Astrocyte of the cerebellum (primary cell): Measurements from ENCODE around the gene GRB10.

Experiments used
- DNase-seq: peaks from one replicate; pipeline ENCODE4 v3.0.0-alpha.2; 2011; ENCODE audit warnings: low read depth
- H3K4me3 ChIP-seq: 2 replicates; pipeline ENCODE4 v1.5.1; 2011; ENCODE audit warnings: mild to moderate bottlenecking, low read depth, low read length, moderate library complexity
- in situ Hi-C: cut with HindIII; loops from 2 replicates; pipeline ENCODE4 v1.10.0; 2017; ENCODE audit warnings: low sequenced_read_pairs
- TF ChIP-seq, protein P1 (sequence below): IDR thresholded peaks from 2 replicates; pipeline ENCODE4 v1.5.1; 2012; ENCODE audit warnings: low read length, low read depth, moderate library complexity, mild to moderate bottlenecking; ENCODE audit errors: missing control alignments

Gene GRB10

DNA sequence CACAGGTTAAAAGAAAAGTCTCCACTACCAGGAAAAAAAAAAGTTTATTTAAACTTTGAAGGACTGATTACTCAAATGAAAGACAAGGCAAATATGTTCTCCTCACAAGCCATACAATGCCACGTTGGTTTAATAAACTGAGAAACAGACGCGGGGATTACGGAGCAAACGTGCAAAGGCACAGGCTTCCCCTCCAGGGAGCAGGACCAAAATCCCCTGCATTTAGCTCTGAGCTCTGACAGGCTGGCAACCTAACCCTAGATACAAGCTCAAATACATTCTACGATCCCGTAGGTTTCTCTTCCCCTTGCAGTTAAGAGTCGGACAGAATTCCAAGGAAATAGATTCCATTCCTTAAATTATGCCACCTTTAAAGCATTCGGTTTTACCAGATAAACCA lies 7.7 kb upstream of the GRB10 start:
- TF ChIP-seq, protein P1, sequence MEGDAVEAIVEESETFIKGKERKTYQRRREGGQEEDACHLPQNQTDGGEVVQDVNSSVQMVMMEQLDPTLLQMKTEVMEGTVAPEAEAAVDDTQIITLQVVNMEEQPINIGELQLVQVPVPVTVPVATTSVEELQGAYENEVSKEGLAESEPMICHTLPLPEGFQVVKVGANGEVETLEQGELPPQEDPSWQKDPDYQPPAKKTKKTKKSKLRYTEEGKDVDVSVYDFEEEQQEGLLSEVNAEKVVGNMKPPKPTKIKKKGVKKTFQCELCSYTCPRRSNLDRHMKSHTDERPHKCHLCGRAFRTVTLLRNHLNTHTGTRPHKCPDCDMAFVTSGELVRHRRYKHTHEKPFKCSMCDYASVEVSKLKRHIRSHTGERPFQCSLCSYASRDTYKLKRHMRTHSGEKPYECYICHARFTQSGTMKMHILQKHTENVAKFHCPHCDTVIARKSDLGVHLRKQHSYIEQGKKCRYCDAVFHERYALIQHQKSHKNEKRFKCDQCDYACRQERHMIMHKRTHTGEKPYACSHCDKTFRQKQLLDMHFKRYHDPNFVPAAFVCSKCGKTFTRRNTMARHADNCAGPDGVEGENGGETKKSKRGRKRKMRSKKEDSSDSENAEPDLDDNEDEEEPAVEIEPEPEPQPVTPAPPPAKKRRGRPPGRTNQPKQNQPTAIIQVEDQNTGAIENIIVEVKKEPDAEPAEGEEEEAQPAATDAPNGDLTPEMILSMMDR, result no peak
- in situ Hi-C loops, result no loop called here
- DNase-seq, result no peak
- peak overlapping the region; percentile 57 for H3K4me3 ChIP-seq

DNA sequence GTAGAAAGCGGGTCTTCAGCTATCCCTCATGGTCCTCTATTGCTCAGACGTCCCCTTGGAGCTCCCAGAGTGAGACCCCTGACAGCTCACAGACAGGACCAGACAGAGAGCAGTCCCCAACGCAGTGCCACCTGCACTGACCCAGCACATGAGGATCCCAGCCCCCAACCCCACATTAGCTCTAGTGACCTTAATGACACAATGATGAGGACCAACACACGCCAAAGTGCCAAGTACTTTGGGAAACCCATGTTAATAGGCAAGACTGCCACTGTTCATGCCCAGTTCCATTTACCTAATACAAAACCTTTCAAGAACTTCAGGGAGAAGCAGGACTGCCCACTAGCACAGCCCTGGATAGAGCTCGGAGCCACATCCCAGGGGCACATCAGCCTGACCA lies 5.7 kb upstream of the GRB10 start:
- no peak for DNase-seq
- in situ Hi-C loops, result no loop called here
- TF ChIP-seq, protein P1, result no peak
- H3K4me3 ChIP-seq, result no peak overlapping the region

DNA sequence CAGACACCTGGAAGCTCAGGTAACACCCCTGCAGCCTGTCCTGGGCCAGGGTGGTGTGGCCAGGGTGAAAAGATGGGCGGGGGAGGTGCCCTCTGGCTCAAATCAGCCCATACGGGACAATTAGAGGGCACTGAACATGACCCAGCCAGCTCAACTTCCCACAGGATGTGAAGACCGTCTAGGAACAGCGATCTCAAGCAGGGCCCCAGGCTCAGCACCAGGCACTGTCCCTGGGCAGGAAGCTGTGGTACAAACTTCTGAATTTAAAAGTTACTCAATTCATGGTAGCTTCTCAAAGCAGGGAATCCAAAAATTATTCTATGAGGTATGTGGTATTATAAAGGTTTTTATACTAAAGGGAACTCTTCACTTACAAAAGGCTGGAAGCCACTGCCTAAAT lies 5.1 kb upstream of the GRB10 start:
- in situ Hi-C loops, result no loop called here
- no peak overlapping the region for H3K4me3 ChIP-seq
- TF ChIP-seq, protein P1, result no peak
- DNase-seq, result no peak

DNA sequence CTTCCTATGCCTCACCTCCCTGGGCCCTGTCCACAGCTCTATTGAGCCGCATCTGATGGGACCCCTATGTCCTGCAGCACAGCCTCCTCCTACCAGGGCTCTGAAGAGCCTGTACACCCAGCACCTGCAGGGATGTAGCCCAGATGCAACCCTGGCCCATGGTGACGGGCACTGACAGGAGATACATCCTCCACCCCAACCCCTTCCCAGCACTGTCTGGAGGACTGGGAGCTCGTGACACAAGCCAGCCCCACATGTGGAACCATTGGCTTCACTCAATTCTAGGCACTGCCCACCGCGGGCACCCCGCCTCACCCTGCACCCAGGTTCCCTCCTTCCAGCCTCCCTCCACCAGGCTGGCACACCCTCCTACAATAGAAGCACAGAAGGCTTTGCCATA lies 2.6 kb upstream of the GRB10 start:
- H3K4me3 ChIP-seq, result no peak overlapping the region
- TF ChIP-seq, protein P1, result no peak
- no peak for DNase-seq
- in situ Hi-C loops, result no loop called here

DNA sequence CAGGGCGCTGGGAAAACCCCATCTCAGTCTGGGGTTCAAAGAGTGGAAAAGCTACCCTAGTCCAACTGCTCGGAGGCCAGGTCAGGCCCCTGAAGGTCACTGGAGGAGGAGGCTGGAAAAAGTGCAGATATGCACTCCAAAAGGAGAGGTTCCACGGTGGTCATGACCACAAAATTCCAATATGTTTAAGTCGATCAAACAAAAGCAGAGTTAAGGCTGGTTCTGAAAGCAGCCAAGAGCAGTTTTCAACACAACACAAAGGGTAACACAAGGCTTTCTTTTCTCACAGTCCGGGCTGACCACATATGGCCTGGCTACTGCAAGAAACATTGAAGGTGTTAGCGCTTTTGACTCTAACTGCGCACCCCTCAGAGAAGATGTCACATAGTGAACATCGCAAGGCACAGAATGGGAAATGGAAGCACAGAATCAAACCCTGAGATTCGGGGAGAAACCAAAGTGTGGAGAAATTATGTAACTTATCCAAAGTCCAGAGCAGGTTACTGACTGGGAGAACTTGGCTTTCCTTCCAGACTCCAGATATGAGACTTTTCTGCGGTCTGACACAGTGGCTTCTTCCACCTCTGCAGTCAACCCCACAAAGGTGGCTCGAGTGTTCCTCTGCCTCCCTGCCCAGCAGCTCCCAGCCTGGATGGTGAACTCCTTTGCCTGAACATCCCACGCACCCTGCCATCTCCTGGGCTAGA lies 1.3 kb upstream of the GRB10 start:
- DNase-seq, result peak; percentile 49
- TF ChIP-seq, protein P1, result no peak
- no peak overlapping the region for H3K4me3 ChIP-seq
- in situ Hi-C loops, result no loop called here

DNA sequence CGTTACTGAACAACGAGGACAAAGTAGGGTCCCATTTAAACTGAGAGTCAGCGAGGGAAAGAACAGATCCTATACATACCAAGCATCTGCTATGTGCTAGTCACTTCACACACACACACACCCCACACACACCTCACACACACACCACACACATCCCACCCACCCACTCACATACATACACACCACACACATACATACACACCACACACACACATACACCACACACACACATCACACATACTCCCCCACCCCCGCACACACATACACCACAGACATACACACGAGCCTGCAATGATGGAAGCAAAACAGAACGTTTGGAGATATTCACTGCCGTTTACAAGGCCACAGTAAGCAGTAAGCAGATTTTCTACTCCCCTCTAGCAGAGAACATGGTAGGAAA lies 607 bp upstream of the GRB10 start:
- in situ Hi-C loops, result no loop called here
- peak overlapping the region; percentile 48 for H3K4me3 ChIP-seq
- no peak for DNase-seq

More for the DNA sequence above, 607 bp upstream of the GRB10 start:
- TF ChIP-seq, protein P1, result no peak
